Skin epidermis (tissue), 12 donors: ENCODE results near the gene IQCK.
"Not testable (repeated sequence)": the region's sequence is repeated elsewhere in the genome, so short reads cannot be mapped to it uniquely, and the experiment has no call there.

Experiments
- H3K27ac ChIP-seq, 21 experiments: fragments of 200-600 bp; sonication (generic) in 11 of 21; one replicate each; pipeline ENCODE4 v1.5.0; 2020; ENCODE audit warnings: mild to moderate bottlenecking in 3 of 21, inconsistent platforms in 2 of 21, moderate library complexity in 2 of 21
- H3K4me3 ChIP-seq, 7 experiments: fragments of 200-600 bp; sonication (generic) in 2 of 7; one replicate each; pipeline ENCODE4 v1.5.0; 2020; ENCODE audit warnings: inconsistent platforms in 2 of 7, mild to moderate bottlenecking in 2 of 7, moderate library complexity in 1 of 7

IQCK gene

GRCh38 chr16:19783363-19784182 lies 65.5 kb downstream of the IQCK start:
- no peak overlapping the region for H3K4me3 ChIP-seq
- peak overlapping the region in 2 of 21 experiments; percentile 3 to 58 for H3K27ac ChIP-seq

- Histone ChIP-seq H3K27ac (peak overlapping the region in 2 of 21 experiments; percentile 3 to 12), H3K4me3 (no peak overlapping the region)
Observed at GRCh38 chr16:19784183-19784736, 66.2 kb downstream of the IQCK start.

- H3K27ac ChIP-seq, result peak overlapping the region in 3 of 21 experiments; percentile 10 to 13 (median 13)
- no peak overlapping the region for H3K4me3 ChIP-seq
Observed at GRCh38 chr16:19785081-19785480, 67.0 kb downstream of the IQCK start.

- Histone ChIP-seq H3K4me3 (no peak overlapping the region), H3K27ac (peak overlapping the region in 3 of 21 experiments; percentile 10 to 13 (median 13))
Observed at GRCh38 chr16:19785512-19786130, 67.5 kb downstream of the IQCK start.

- H3K4me3 ChIP-seq, H3K27ac ChIP-seq: not testable (repeated sequence)
Observed at GRCh38 chr16:19801369-19801768, 83.3 kb downstream of the IQCK start.

GRCh38 chr16:19801824-19802223 lies 83.8 kb downstream of the IQCK start:
- not testable (repeated sequence) for H3K27ac ChIP-seq, H3K4me3 ChIP-seq

GRCh38 chr16:19802612-19803011 lies 84.5 kb downstream of the IQCK start:
- Histone ChIP-seq H3K4me3 (no peak overlapping the region), H3K27ac (no peak overlapping the region)

- Histone ChIP-seq H3K4me3 (no peak overlapping the region), H3K27ac (peak overlapping the region in 10 of 21 experiments; percentile 14 to 71 (median 49))
Observed at GRCh38 chr16:19804538-19805323, 86.7 kb downstream of the IQCK start.

GRCh38 chr16:19805459-19806162 lies 87.5 kb downstream of the IQCK start:
- Histone ChIP-seq H3K27ac (peak overlapping the region in 2 of 21 experiments; percentile 37 to 49), H3K4me3 (no peak overlapping the region)

GRCh38 chr16:19808061-19808641 lies 90.1 kb downstream of the IQCK start:
- H3K27ac ChIP-seq, result no peak overlapping the region

GRCh38 chr16:19809121-19809635 lies 91.1 kb downstream of the IQCK start:
- peak overlapping the region in 2 of 21 experiments; percentile 14 to 29 for H3K27ac ChIP-seq
- no peak overlapping the region for H3K4me3 ChIP-seq

More at GRCh38 chr16:19808061-19808641, 90.1 kb downstream of the IQCK start:
- H3K4me3 ChIP-seq, result no peak overlapping the region

- no peak overlapping the region for H3K4me3 ChIP-seq
- H3K27ac ChIP-seq, result peak overlapping the region in 1 of 21 experiments; percentile 14
Observed at GRCh38 chr16:19809693-19810092, 91.6 kb downstream of the IQCK start.

GRCh38 chr16:19810817-19811731 lies 93.0 kb downstream of the IQCK start:
- no peak overlapping the region for H3K27ac ChIP-seq

GRCh38 chr16:19812986-19813385 lies 94.9 kb downstream of the IQCK start:
- Histone ChIP-seq H3K27ac (no peak overlapping the region), H3K4me3 (no peak overlapping the region)

More at GRCh38 chr16:19810817-19811731, 93.0 kb downstream of the IQCK start:
- H3K4me3 ChIP-seq, result no peak overlapping the region

- Histone ChIP-seq H3K4me3 (no peak overlapping the region), H3K27ac (no peak overlapping the region)
Observed at GRCh38 chr16:19815418-19815817, 97.3 kb downstream of the IQCK start.

- no peak overlapping the region for H3K27ac ChIP-seq
- no peak overlapping the region for H3K4me3 ChIP-seq
Observed at GRCh38 chr16:19817122-19817521, 99.1 kb downstream of the IQCK start.

- Histone ChIP-seq H3K27ac (no peak overlapping the region), H3K4me3 (no peak overlapping the region)
Observed at GRCh38 chr16:19817875-19818274, 99.8 kb downstream of the IQCK start.

- H3K4me3 ChIP-seq, result no peak overlapping the region
Observed at GRCh38 chr16:19822533-19822932, 104.5 kb downstream of the IQCK start.

More at GRCh38 chr16:19822533-19822932, 104.5 kb downstream of the IQCK start:
- no peak overlapping the region for H3K27ac ChIP-seq
